ENCODE data around the gene ZDBF2. TPM values are rescaled to one million over a fixed set of nuclear protein-coding genes. Genes with fewer than 3 reads are reported as not detected.

ZDBF2 gene
- total and polyA plus RNA-seq, 2 of the 8 experiments (the other 6 are each of a cell fraction or from before 2014, with no cell fraction given) = 1.5 to 17.2 TPM

- Histone ChIP-seq H3K79me2 (ENCODE audit: control insufficient read depth in 1 of 2, insufficient read depth in 2 of 2, low read length in 2 of 2) (no peaks in the 10 kb centered on the region), H3K4me1 (replicated peaks in 1 of 4; ENCODE audit: control insufficient read depth in 3 of 4, insufficient read depth in 4 of 4, low read length in 3 of 4) (no peaks in the 10 kb centered on the region), H3K9ac (replicated peaks in 1 of 4; ENCODE audit: extremely low read depth in 1 of 4, low read depth in 3 of 4, low read length in 3 of 4) (no peak overlapping the region), H4K20me1 (replicated peaks in 1 of 2; ENCODE audit: control insufficient read depth in 1 of 2, insufficient read depth in 2 of 2, low read length in 2 of 2) (no peaks in the 10 kb centered on the region), H4K5ac (ENCODE audit: insufficient read length, low read depth, low read length) (no peak overlapping the region), H2BK20ac (ENCODE audit: low read length) (no peak overlapping the region), H3K18ac (ENCODE audit: extremely low read depth, low read length) (no peak overlapping the region), H4K91ac (replicated peaks; ENCODE audit: insufficient read length, low read length) (no peak overlapping the region), H3K23ac (ENCODE audit: insufficient read length) (no peak overlapping the region), H3K14ac (ENCODE audit: insufficient read length) (no peak overlapping the region), H3K56ac (replicated peaks; ENCODE audit: insufficient read length, low read depth, low read length) (no peak overlapping the region), H3K4me2 (ENCODE audit: insufficient read depth in 1 of 2, low read depth in 2 of 2, low read length in 2 of 2) (no peak overlapping the region), H3K23me2 (ENCODE audit: low read depth, low read length) (no peaks in the 10 kb centered on the region), H2AK5ac (ENCODE audit: low read depth, low read length) (no peak overlapping the region), H2BK120ac (replicated peaks; ENCODE audit: low read depth, low read length) (no peak overlapping the region), H3K4ac (replicated peaks; ENCODE audit: insufficient read length, low read depth, low read length) (no peak overlapping the region), H3K27me3 (replicated peaks in 1 of 4; ENCODE audit: control insufficient read depth in 3 of 4, extremely low read depth in 1 of 4, insufficient read depth in 3 of 4, low read length in 3 of 4) (no peaks in the 10 kb centered on the region), H3K9me3 (ENCODE audit: insufficient read depth in 2 of 2, low read depth in 1 of 2, low read length in 1 of 2) (peaks cover 11 to 17% of the 10 kb centered on the region in 2 experiments), H3K4me3 (ENCODE audit: extremely low read depth in 1 of 4, insufficient read depth in 2 of 4, low read depth in 3 of 4, low read length in 4 of 4) (no peak overlapping the region), H2BK12ac (ENCODE audit: low read depth, low read length) (no peak overlapping the region), H2BK5ac (ENCODE audit: low read depth, low read length) (no peak overlapping the region), H3K79me1 (ENCODE audit: low read depth, low read length) (no peaks in the 10 kb centered on the region), H3K36me3 (ENCODE audit: control insufficient read depth in 2 of 4, insufficient read depth in 4 of 4, low read length in 3 of 4) (no peaks in the 10 kb centered on the region), H4K8ac (ENCODE audit: extremely low read depth, insufficient read depth, low read length) (no peak overlapping the region), H3K27ac (ENCODE audit: low read depth, low read length) (no peak overlapping the region), H2AFZ (ENCODE audit: low read length) (no peak overlapping the region), H2BK15ac (ENCODE audit: low read length) (no peak overlapping the region)
- no peak for DNase-seq (ENCODE audit: low read depth in 1 of 2, low spot score in 2 of 2)
- no peak for FAIRE-seq
- TF ChIP-seq ZNF274 (IDR thresholded peaks at IDR 0.05; ENCODE audit: borderline replicate concordance, extremely low read depth, low read length) = no peak
- TF ChIP-seq TCF12 (IDR thresholded peaks at IDR 0.05; ENCODE audit: low read depth, low read length) = no peak
- TF ChIP-seq TEAD4 (IDR thresholded peaks at IDR 0.05; ENCODE audit: low read depth, low read length) = no peak
- no peak for TF ChIP-seq SIN3A (conservative IDR thresholded peaks at IDR 0.05 in 1 of 2, IDR thresholded peaks at IDR 0.05 in 1 of 2; ENCODE audit: low read depth in 1 of 2, low read length in 2 of 2)
- TF ChIP-seq MAFK (IDR thresholded peaks at IDR 0.05; ENCODE audit: low read depth, low read length) = no peak
- no peak for TF ChIP-seq SIX5 (IDR thresholded peaks at IDR 0.05; ENCODE audit: low read depth, low read length)
- TF ChIP-seq EP300 (IDR thresholded peaks at IDR 0.05; ENCODE audit: borderline replicate concordance in 1 of 2, low read depth in 2 of 2, low read length in 2 of 2) = no peak
- TF ChIP-seq BACH1 (IDR thresholded peaks at IDR 0.05; ENCODE audit: low read length) = no peak
- TF ChIP-seq RAD21 (IDR thresholded peaks at IDR 0.05 in 1 of 2, conservative IDR thresholded peaks at IDR 0.05 in 1 of 2; ENCODE audit: low read depth in 2 of 2, low read length in 2 of 2) = no peak
- TF ChIP-seq GTF2F1 (IDR thresholded peaks at IDR 0.05; ENCODE audit: borderline replicate concordance, low read depth, low read length) = no peak
- no peak for TF ChIP-seq SP4 (IDR thresholded peaks at IDR 0.05; ENCODE audit: low read length)
- TF ChIP-seq POLR2AphosphoS5 (IDR thresholded peaks at IDR 0.05; ENCODE audit: low read depth, low read length) = no peak
- TF ChIP-seq CHD2 (IDR thresholded peaks at IDR 0.05; ENCODE audit: low read length) = no peak
- ChIA-PET CTCF (ENCODE audit: partially characterized antibody) (interaction anchor here (0.7 kb wide), 1 partner anchor 19 kb away, joined by 3 read pairs; no protein-coding TSS in a partner anchor), POLR2A (ENCODE audit: partially characterized antibody) (no interaction called here)
- 90% methylated on average over 2 of the region's 3 CpGs; no CpG with 5 or more reads in 1 of the 2 experiments for WGBS, 2 experiments (ENCODE audit: extremely low coverage in 1 of 2, insufficient coverage in 1 of 2, insufficient read length in 1 of 2, insufficient replicate concordance in 2 of 2, low coverage in 1 of 2, low lambda C conversion rate in 2 of 2, missing lambda C conversion rate in 1 of 2)
Observed at GRCh38 chr2:206345606-206346005, 71.1 kb downstream of the ZDBF2 start.

Data from H1 (cell line).